ENCODE data around the gene AGPAT2.

GRCh38 chr9:136627703-136628102, 59.6 kb downstream of the AGPAT2 start:
- TF ChIP-seq CTCF (IDR thresholded peaks at IDR 0.05 in 4 of 5, conservative IDR thresholded peaks at IDR 0.05 in 1 of 5) (no peak), POLR2A (IDR thresholded peaks at IDR 0.05) (no peak)
